SH-SY5Y (cell line): Measurements from ENCODE around the gene NXPH1.
A peak's percentile ranks its signal among the peaks of the same experiment; 100 is the strongest.

Experiments used
- GATA2 ChIP-seq: IDR thresholded peaks from 2 replicates; pipeline ENCODE4 v1.6.1; 2011; ENCODE audit warnings: mild to moderate bottlenecking, low read depth, low read length
- GATA3 ChIP-seq: IDR thresholded peaks from 2 replicates; pipeline ENCODE4 v1.6.1; 2011; ENCODE audit warnings: low read depth, mild to moderate bottlenecking, low read length, moderate library complexity

Gene NXPH1

GRCh38 chr7:8443576-8444467, 10.4 kb downstream of the NXPH1 start:
- TF ChIP-seq GATA3 = no peak
- TF ChIP-seq GATA2 = no peak

GRCh38 chr7:8444468-8444769, 11.0 kb downstream of the NXPH1 start:
- TF ChIP-seq GATA2 = no peak
- no peak for TF ChIP-seq GATA3

GRCh38 chr7:8453535-8453934, 20.1 kb downstream of the NXPH1 start:
- no peak for TF ChIP-seq GATA3
- no peak for TF ChIP-seq GATA2

- TF ChIP-seq GATA2 (no peak), GATA3 (no peak)
Observed at GRCh38 chr7:8455426-8455825, 22.0 kb downstream of the NXPH1 start.

GRCh38 chr7:8462309-8462708, 28.9 kb downstream of the NXPH1 start:
- TF ChIP-seq GATA2 (no peak), GATA3 (no peak)

- no peak for TF ChIP-seq GATA3
Observed at GRCh38 chr7:8465338-8465737, 31.9 kb downstream of the NXPH1 start.

GRCh38 chr7:8480527-8480926, 47.1 kb downstream of the NXPH1 start:
- TF ChIP-seq GATA3 (no peak), GATA2 (no peak)

GRCh38 chr7:8481096-8481495, 47.7 kb downstream of the NXPH1 start:
- TF ChIP-seq GATA3 (no peak), GATA2 (no peak)

- TF ChIP-seq GATA2 = no peak
- TF ChIP-seq GATA3 = no peak
Observed at GRCh38 chr7:8481752-8482446, 48.5 kb downstream of the NXPH1 start.

- TF ChIP-seq GATA3 = no peak
- no peak for TF ChIP-seq GATA2
Observed at GRCh38 chr7:8490391-8491045, 57.1 kb downstream of the NXPH1 start.

- TF ChIP-seq GATA3 = no peak
- TF ChIP-seq GATA2 = no peak
Observed at GRCh38 chr7:8491106-8491505, 57.7 kb downstream of the NXPH1 start.

GRCh38 chr7:8491544-8492489, 58.4 kb downstream of the NXPH1 start:
- TF ChIP-seq GATA2 = no peak
- no peak for TF ChIP-seq GATA3

GRCh38 chr7:8499128-8499527, 65.7 kb downstream of the NXPH1 start:
- no peak for TF ChIP-seq GATA3
- no peak for TF ChIP-seq GATA2

GRCh38 chr7:8500286-8500685, 66.9 kb downstream of the NXPH1 start:
- TF ChIP-seq GATA3 (no peak), GATA2 (no peak)

GRCh38 chr7:8507566-8507965, 74.2 kb downstream of the NXPH1 start:
- TF ChIP-seq GATA3 = no peak
- TF ChIP-seq GATA2 = peak; percentile 8; the same call in 1 of the 2 replicates
